ENCODE data around the gene CAMSAP1.

Gene CAMSAP1

GRCh38 chr9:135823036-135823435 lies 84.3 kb downstream of the CAMSAP1 start:
- CTCF ChIA-PET = no interaction called here
- H3K36me3 ChIP-seq (ENCODE audit: control insufficient read depth in 4 of 4, insufficient read depth in 4 of 4, low read length in 3 of 4) = peaks cover 22 to 74% (median 54%) of the 10 kb centered on the region in 4 experiments
- POLR2A ChIA-PET = no interaction called here

GRCh38 chr9:135822374-135822755 lies 85.0 kb downstream of the CAMSAP1 start:
- ChIA-PET POLR2A (no interaction called here), CTCF (no interaction called here)
- Histone ChIP-seq H3K27me3 (replicated peaks in 2 of 5; ENCODE audit: control insufficient read depth in 4 of 5, insufficient read depth in 5 of 5, low read length in 4 of 5) (no peaks in the 10 kb centered on the region), H3K36me3 (ENCODE audit: control insufficient read depth in 4 of 4, insufficient read depth in 4 of 4, low read length in 3 of 4) (peaks cover 18 to 78% (median 58%) of the 10 kb centered on the region in 4 experiments), H3K4me1 (ENCODE audit: control extremely low read depth in 1 of 4, control insufficient read depth in 4 of 4, insufficient read depth in 4 of 4, low read length in 3 of 4) (no peaks in the 10 kb centered on the region), H3K27ac (ENCODE audit: insufficient read depth in 1 of 2, low read depth in 1 of 2, low read length in 2 of 2, poor library complexity in 1 of 2, severe bottlenecking in 2 of 2) (no peak overlapping the region), H3K4me3 (ENCODE audit: control insufficient read depth in 1 of 7, extremely low read depth in 1 of 7, insufficient read depth in 4 of 7, low read depth in 2 of 7, low read length in 6 of 7) (no peak overlapping the region), H3K9me3 (ENCODE audit: control extremely low read depth in 1 of 5, control insufficient read depth in 4 of 5, insufficient read depth in 2 of 5, low read depth in 1 of 5, low read length in 4 of 5) (no peaks in the 10 kb centered on the region)
- 96% methylated on average over 14 of the region's 18 CpGs for WGBS (ENCODE audit: insufficient coverage)
- no peak for DNase-seq

More at GRCh38 chr9:135823036-135823435, 84.3 kb downstream of the CAMSAP1 start:
- H3K4me3 ChIP-seq (ENCODE audit: control insufficient read depth in 1 of 7, extremely low read depth in 1 of 7, insufficient read depth in 4 of 7, low read depth in 2 of 7, low read length in 6 of 7) = no peak overlapping the region
- no peak for DNase-seq
- no peak overlapping the region for H3K27ac ChIP-seq (ENCODE audit: insufficient read depth in 1 of 2, low read depth in 1 of 2, low read length in 2 of 2, poor library complexity in 1 of 2, severe bottlenecking in 2 of 2)
- H3K27me3 ChIP-seq (replicated peaks in 2 of 5; ENCODE audit: control insufficient read depth in 4 of 5, insufficient read depth in 5 of 5, low read length in 4 of 5) = no peaks in the 10 kb centered on the region
- 96% methylated on average over 9 of the region's 12 CpGs for WGBS (ENCODE audit: insufficient coverage)
- no peaks in the 10 kb centered on the region for H3K9me3 ChIP-seq (ENCODE audit: control extremely low read depth in 1 of 5, control insufficient read depth in 4 of 5, insufficient read depth in 2 of 5, low read depth in 1 of 5, low read length in 4 of 5)
- H3K4me1 ChIP-seq (ENCODE audit: control extremely low read depth in 1 of 4, control insufficient read depth in 4 of 4, insufficient read depth in 4 of 4, low read length in 3 of 4) = no peaks in the 10 kb centered on the region

- CTCF ChIA-PET = no interaction called here
- H3K4me1 ChIP-seq (ENCODE audit: control extremely low read depth in 1 of 4, control insufficient read depth in 4 of 4, insufficient read depth in 4 of 4, low read length in 3 of 4) = no peaks in the 10 kb centered on the region
- WGBS (ENCODE audit: insufficient coverage) = 94% methylated on average over 27 of the region's 27 CpGs
- no peak for DNase-seq
- H3K4me3 ChIP-seq (ENCODE audit: control insufficient read depth in 1 of 7, extremely low read depth in 1 of 7, insufficient read depth in 4 of 7, low read depth in 2 of 7, low read length in 6 of 7) = no peak overlapping the region
- no peak overlapping the region for H3K27ac ChIP-seq (ENCODE audit: insufficient read depth in 1 of 2, low read depth in 1 of 2, low read length in 2 of 2, poor library complexity in 1 of 2, severe bottlenecking in 2 of 2)
- H3K9me3 ChIP-seq (ENCODE audit: control extremely low read depth in 1 of 5, control insufficient read depth in 4 of 5, insufficient read depth in 2 of 5, low read depth in 1 of 5, low read length in 4 of 5) = no peaks in the 10 kb centered on the region
- H3K27me3 ChIP-seq (replicated peaks in 2 of 5; ENCODE audit: control insufficient read depth in 4 of 5, insufficient read depth in 5 of 5, low read length in 4 of 5) = no peaks in the 10 kb centered on the region
- POLR2A ChIA-PET = no interaction called here
- peaks cover 19 to 79% (median 60%) of the 10 kb centered on the region in 4 experiments for H3K36me3 ChIP-seq (ENCODE audit: control insufficient read depth in 4 of 4, insufficient read depth in 4 of 4, low read length in 3 of 4)
Observed at GRCh38 chr9:135821733-135822373, 85.5 kb downstream of the CAMSAP1 start.

GRCh38 chr9:135821116-135821515 lies 86.2 kb downstream of the CAMSAP1 start:
- Histone ChIP-seq H3K4me1 (ENCODE audit: control extremely low read depth in 1 of 4, control insufficient read depth in 4 of 4, insufficient read depth in 4 of 4, low read length in 3 of 4) (no peaks in the 10 kb centered on the region), H3K4me3 (ENCODE audit: control insufficient read depth in 1 of 7, extremely low read depth in 1 of 7, insufficient read depth in 4 of 7, low read depth in 2 of 7, low read length in 6 of 7) (no peak overlapping the region), H3K9me3 (ENCODE audit: control extremely low read depth in 1 of 5, control insufficient read depth in 4 of 5, insufficient read depth in 2 of 5, low read depth in 1 of 5, low read length in 4 of 5) (no peaks in the 10 kb centered on the region), H3K27me3 (replicated peaks in 2 of 5; ENCODE audit: control insufficient read depth in 4 of 5, insufficient read depth in 5 of 5, low read length in 4 of 5) (no peaks in the 10 kb centered on the region), H3K36me3 (ENCODE audit: control insufficient read depth in 4 of 4, insufficient read depth in 4 of 4, low read length in 3 of 4) (peaks cover 23 to 82% (median 68%) of the 10 kb centered on the region in 4 experiments), H3K27ac (ENCODE audit: insufficient read depth in 1 of 2, low read depth in 1 of 2, low read length in 2 of 2, poor library complexity in 1 of 2, severe bottlenecking in 2 of 2) (no peak overlapping the region)
- POLR2A ChIA-PET = no interaction called here
- CTCF ChIA-PET = no interaction called here
- no peak for DNase-seq
- WGBS (ENCODE audit: insufficient coverage) = 99% methylated on average over 18 of the region's 20 CpGs

DNA sequence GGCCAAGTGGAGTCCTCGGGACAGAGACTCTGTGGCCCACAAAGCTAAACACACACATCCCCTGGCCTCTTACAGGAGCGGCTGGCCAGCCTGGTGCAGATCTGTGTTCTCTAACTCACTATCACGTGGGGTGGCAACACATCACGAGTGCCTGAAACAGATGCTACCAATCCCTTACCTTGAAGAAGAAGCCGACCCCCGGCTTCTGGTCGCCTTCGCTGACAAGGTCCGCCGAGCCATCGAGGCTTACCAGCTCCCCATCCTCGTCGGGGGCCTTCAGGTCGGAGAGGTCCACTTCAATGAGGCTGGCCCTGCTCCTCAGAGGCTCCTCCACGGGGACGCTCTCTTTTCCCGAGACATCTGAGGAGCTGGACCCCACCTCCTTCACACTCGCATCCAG lies 86.7 kb downstream of the CAMSAP1 start:
- Histone ChIP-seq H3K36me3 (ENCODE audit: control insufficient read depth in 4 of 4, insufficient read depth in 4 of 4, low read length in 3 of 4) (peaks cover 20 to 83% (median 68%) of the 10 kb centered on the region in 4 experiments), H3K4me3 (ENCODE audit: control insufficient read depth in 1 of 7, extremely low read depth in 1 of 7, insufficient read depth in 4 of 7, low read depth in 2 of 7, low read length in 6 of 7) (no peak overlapping the region), H3K4me1 (ENCODE audit: control extremely low read depth in 1 of 4, control insufficient read depth in 4 of 4, insufficient read depth in 4 of 4, low read length in 3 of 4) (no peaks in the 10 kb centered on the region), H3K9me3 (ENCODE audit: control extremely low read depth in 1 of 5, control insufficient read depth in 4 of 5, insufficient read depth in 2 of 5, low read depth in 1 of 5, low read length in 4 of 5) (no peaks in the 10 kb centered on the region), H3K27me3 (replicated peaks in 2 of 5; ENCODE audit: control insufficient read depth in 4 of 5, insufficient read depth in 5 of 5, low read length in 4 of 5) (no peaks in the 10 kb centered on the region), H3K27ac (ENCODE audit: insufficient read depth in 1 of 2, low read depth in 1 of 2, low read length in 2 of 2, poor library complexity in 1 of 2, severe bottlenecking in 2 of 2) (no peak overlapping the region)
- no peak for DNase-seq
- POLR2A ChIA-PET = no interaction called here
- CTCF ChIA-PET = no interaction called here
- WGBS (ENCODE audit: insufficient coverage) = 96% methylated on average over 18 of the region's 18 CpGs

DNA sequence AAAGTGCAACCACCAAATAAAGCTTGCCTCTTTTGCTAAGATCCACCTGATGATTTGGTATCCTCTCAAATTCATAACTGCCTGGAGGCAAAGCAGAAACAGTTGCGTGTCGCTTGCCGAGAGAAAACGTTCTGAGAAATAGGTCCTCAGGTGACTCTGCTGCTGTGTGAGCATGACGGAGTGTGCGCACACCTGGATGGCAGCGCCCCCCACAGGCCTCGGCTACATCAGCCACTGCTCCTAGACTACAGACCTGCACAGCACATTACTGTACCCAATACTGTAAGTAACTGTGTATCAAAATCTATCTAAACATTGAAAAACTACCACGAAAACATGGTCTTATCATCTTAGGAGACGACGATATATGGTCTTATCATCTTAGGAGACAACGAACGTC lies 87.4 kb downstream of the CAMSAP1 start:
- 97% methylated on average over 9 of the region's 13 CpGs for WGBS (ENCODE audit: insufficient coverage)
- CTCF ChIA-PET = no interaction called here
- Histone ChIP-seq H3K36me3 (ENCODE audit: control insufficient read depth in 4 of 4, insufficient read depth in 4 of 4, low read length in 3 of 4) (peaks cover 20 to 87% (median 69%) of the 10 kb centered on the region in 4 experiments), H3K4me3 (ENCODE audit: control insufficient read depth in 1 of 7, extremely low read depth in 1 of 7, insufficient read depth in 4 of 7, low read depth in 2 of 7, low read length in 6 of 7) (no peak overlapping the region), H3K4me1 (ENCODE audit: control extremely low read depth in 1 of 4, control insufficient read depth in 4 of 4, insufficient read depth in 4 of 4, low read length in 3 of 4) (no peaks in the 10 kb centered on the region), H3K27me3 (replicated peaks in 2 of 5; ENCODE audit: control insufficient read depth in 4 of 5, insufficient read depth in 5 of 5, low read length in 4 of 5) (no peaks in the 10 kb centered on the region), H3K9me3 (ENCODE audit: control extremely low read depth in 1 of 5, control insufficient read depth in 4 of 5, insufficient read depth in 2 of 5, low read depth in 1 of 5, low read length in 4 of 5) (no peaks in the 10 kb centered on the region), H3K27ac (ENCODE audit: insufficient read depth in 1 of 2, low read depth in 1 of 2, low read length in 2 of 2, poor library complexity in 1 of 2, severe bottlenecking in 2 of 2) (no peak overlapping the region)
- POLR2A ChIA-PET = no interaction called here
- DNase-seq = no peak

GRCh38 chr9:135818718-135819475 lies 88.4 kb downstream of the CAMSAP1 start:
- WGBS (ENCODE audit: insufficient coverage) = 96% methylated on average over 36 of the region's 43 CpGs
- H3K36me3 ChIP-seq (ENCODE audit: control insufficient read depth in 4 of 4, insufficient read depth in 4 of 4, low read length in 3 of 4) = peaks cover 20 to 92% (median 71%) of the 10 kb centered on the region in 4 experiments
- no peaks in the 10 kb centered on the region for H3K4me1 ChIP-seq (ENCODE audit: control extremely low read depth in 1 of 4, control insufficient read depth in 4 of 4, insufficient read depth in 4 of 4, low read length in 3 of 4)
- DNase-seq = no peak
- H3K4me3 ChIP-seq (ENCODE audit: control insufficient read depth in 1 of 7, extremely low read depth in 1 of 7, insufficient read depth in 4 of 7, low read depth in 2 of 7, low read length in 6 of 7) = no peak overlapping the region
- no peak overlapping the region for H3K27ac ChIP-seq (ENCODE audit: insufficient read depth in 1 of 2, low read depth in 1 of 2, low read length in 2 of 2, poor library complexity in 1 of 2, severe bottlenecking in 2 of 2)
- no peaks in the 10 kb centered on the region for H3K27me3 ChIP-seq (replicated peaks in 2 of 5; ENCODE audit: control insufficient read depth in 4 of 5, insufficient read depth in 5 of 5, low read length in 4 of 5)
- ChIA-PET CTCF (interaction anchor here (1.7 kb wide), 1 partner anchor 21 kb away, joined by 5 read pairs; no protein-coding TSS in a partner anchor), POLR2A (no interaction called here)
- no peaks in the 10 kb centered on the region for H3K9me3 ChIP-seq (ENCODE audit: control extremely low read depth in 1 of 5, control insufficient read depth in 4 of 5, insufficient read depth in 2 of 5, low read depth in 1 of 5, low read length in 4 of 5)

Measured in common myeloid progenitor, CD34-positive (primary cell).